Measurements from ENCODE around the gene MORN1. TPM values are rescaled to one million over a fixed set of nuclear protein-coding genes. Genes with fewer than 3 reads are reported as not detected.
"Not testable (repeated sequence)": the region's sequence is repeated elsewhere in the genome, so short reads cannot be mapped to it uniquely, and the experiment has no call there.

Gene MORN1
- polyA plus RNA-seq, 1 of the 3 experiments (the other 2 are of a cell fraction) = 16.3 TPM

DNA sequence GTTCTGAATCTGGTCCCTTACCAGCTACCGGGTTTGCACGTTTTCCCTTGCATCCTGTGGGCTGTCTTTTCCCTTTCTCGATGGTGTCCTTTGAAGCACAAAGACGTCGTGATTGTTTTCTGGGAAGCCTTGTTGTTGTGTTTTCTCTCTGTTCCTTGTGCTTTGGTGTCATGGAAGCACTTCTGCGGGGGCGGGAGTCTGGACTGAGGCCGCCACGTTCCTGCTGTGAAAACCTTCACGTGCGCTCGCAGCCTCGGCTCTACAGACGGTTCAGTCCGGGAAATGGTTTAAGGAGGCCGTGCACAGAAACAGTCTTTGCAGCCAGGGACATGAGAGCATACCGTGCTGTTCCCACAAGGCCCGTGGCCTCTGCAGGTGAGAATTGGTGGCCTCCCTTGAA is 94.7 kb downstream of the MORN1 start:
- Histone ChIP-seq H3F3A (replicated peaks; ENCODE audit: insufficient read depth) (no peaks in the 10 kb centered on the region), H3K79me2 (ENCODE audit: insufficient read depth) (peaks cover 100% of the 10 kb centered on the region), H3K4me2 (no peak overlapping the region), H3K4me3 (ENCODE audit: low read depth in 2 of 2, low read length in 1 of 2) (no peak overlapping the region), H2AFZ (ENCODE audit: low read depth) (no peak overlapping the region), H3K4me1 (ENCODE audit: control insufficient read depth in 1 of 2, insufficient read depth in 2 of 2, low read depth in 1 of 2, low read length in 1 of 2) (peaks cover 0 to 52% of the 10 kb centered on the region in 2 experiments; a peak in 1 of 4 replicates), H3K9me3 (no peaks in the 10 kb centered on the region), H3K9ac (no peak overlapping the region), H3K9me2 (no peaks in the 10 kb centered on the region), H4K20me1 (ENCODE audit: insufficient read depth) (peaks cover 100% of the 10 kb centered on the region), H3K27ac (ENCODE audit: low read depth in 2 of 2, low read length in 1 of 2) (no peak overlapping the region), H3K36me3 (replicated peaks in 1 of 2; ENCODE audit: control insufficient read depth in 1 of 2, insufficient read depth in 2 of 2, low read length in 1 of 2) (no peaks in the 10 kb centered on the region), H3K27me3 (ENCODE audit: insufficient read depth) (no peaks in the 10 kb centered on the region)
- POLR2A ChIA-PET = no interaction called here
- WGBS (ENCODE audit: low lambda C conversion rate) = 96% methylated on average over 15 of the region's 18 CpGs
- CTCF ChIA-PET = no interaction called here
- DNase-seq = no peak
- TF ChIP-seq, protein P1, sequence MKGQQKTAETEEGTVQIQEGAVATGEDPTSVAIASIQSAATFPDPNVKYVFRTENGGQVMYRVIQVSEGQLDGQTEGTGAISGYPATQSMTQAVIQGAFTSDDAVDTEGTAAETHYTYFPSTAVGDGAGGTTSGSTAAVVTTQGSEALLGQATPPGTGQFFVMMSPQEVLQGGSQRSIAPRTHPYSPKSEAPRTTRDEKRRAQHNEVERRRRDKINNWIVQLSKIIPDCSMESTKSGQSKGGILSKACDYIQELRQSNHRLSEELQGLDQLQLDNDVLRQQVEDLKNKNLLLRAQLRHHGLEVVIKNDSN (IDR thresholded peaks at IDR 0.05; ENCODE audit: borderline replicate concordance, low read depth) = no peak
- TF ChIP-seq SIN3A (IDR thresholded peaks at IDR 0.05; ENCODE audit: borderline replicate concordance, low read depth, low read length) = no peak
- TF ChIP-seq FOXM1 (IDR thresholded peaks at IDR 0.05; ENCODE audit: low read depth) = no peak
- no peak for TF ChIP-seq TCF12 (IDR thresholded peaks at IDR 0.05)
- TF ChIP-seq RCOR1 (IDR thresholded peaks at IDR 0.05; ENCODE audit: low read length) = no peak
- TF ChIP-seq FOXJ3 (CRISPR knock-in tag; IDR thresholded peaks at IDR 0.05) = no peak
- no peak for TF ChIP-seq EZH2phosphoT487 (IDR thresholded peaks at IDR 0.05; ENCODE audit: borderline replicate concordance, low read depth)

DNA sequence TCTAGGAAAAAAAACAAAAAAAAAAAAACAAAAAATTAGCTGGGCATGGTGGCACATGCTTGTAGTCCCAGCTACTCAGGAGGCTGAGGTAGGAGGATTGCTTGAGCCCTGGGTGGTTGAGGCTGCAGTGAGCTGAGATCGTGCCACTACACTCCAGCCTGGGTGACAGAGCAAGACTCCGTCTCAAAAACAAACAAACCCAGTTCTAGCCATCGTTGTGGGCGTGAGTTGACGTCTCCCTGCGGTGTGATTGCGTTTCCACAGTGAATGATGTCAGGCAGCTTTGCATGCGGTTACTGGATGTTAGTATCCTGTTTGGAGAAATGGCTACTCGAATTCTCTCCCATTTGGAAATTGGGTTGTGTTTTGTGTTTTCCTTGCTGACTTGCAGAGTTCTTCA is 95.1 kb downstream of the MORN1 start:
- H3K27me3 ChIP-seq (ENCODE audit: insufficient read depth); H3K36me3 ChIP-seq (replicated peaks in 1 of 2; ENCODE audit: control insufficient read depth in 1 of 2, insufficient read depth in 2 of 2, low read length in 1 of 2); H3K9ac ChIP-seq; H3K9me3 ChIP-seq; H2AFZ ChIP-seq (ENCODE audit: low read depth); H3K4me2 ChIP-seq; POLR2A ChIA-PET; H3K9me2 ChIP-seq; DNase-seq; H3F3A ChIP-seq (replicated peaks; ENCODE audit: insufficient read depth); CTCF ChIA-PET; H3K27ac ChIP-seq (ENCODE audit: low read depth in 2 of 2, low read length in 1 of 2); H3K4me3 ChIP-seq (ENCODE audit: low read depth in 2 of 2, low read length in 1 of 2): not testable (repeated sequence)
- Histone ChIP-seq H4K20me1 (ENCODE audit: insufficient read depth) (peaks cover 98% of the 10 kb centered on the region), H3K79me2 (ENCODE audit: insufficient read depth) (peaks cover 100% of the 10 kb centered on the region), H3K4me1 (ENCODE audit: control insufficient read depth in 1 of 2, insufficient read depth in 2 of 2, low read depth in 1 of 2, low read length in 1 of 2) (peaks cover 0 to 50% of the 10 kb centered on the region in 2 experiments; a peak in 1 of 4 replicates)
- 97% methylated on average over 8 of the region's 9 CpGs for WGBS (ENCODE audit: low lambda C conversion rate)

DNA sequence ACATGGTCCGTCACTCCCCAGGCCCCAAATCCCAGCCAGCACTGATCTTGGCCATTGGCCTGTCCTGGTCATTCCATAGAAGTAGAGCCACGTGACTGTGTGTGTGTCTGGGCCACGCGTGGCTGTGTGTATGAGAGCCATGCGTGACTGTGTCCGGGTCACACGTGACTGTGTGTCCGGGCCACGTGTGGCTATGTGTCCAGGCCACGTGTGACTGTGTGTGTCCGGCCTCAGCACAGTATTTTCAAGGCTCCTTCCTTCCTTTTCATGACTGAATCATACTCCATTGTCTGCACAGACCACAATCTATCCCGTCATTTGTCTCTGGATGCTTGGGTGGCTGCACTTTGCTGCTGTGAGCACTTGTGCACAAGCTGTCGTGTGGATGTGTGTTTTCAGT is 95.8 kb downstream of the MORN1 start:
- Histone ChIP-seq H3K9me2 (no peaks in the 10 kb centered on the region), H3K4me2 (no peak overlapping the region), H3K79me2 (ENCODE audit: insufficient read depth) (peaks cover 100% of the 10 kb centered on the region), H3K9ac (no peak overlapping the region), H4K20me1 (ENCODE audit: insufficient read depth) (peaks cover 98% of the 10 kb centered on the region), H3K4me3 (ENCODE audit: low read depth in 2 of 2, low read length in 1 of 2) (no peak overlapping the region), H3K27me3 (ENCODE audit: insufficient read depth) (no peaks in the 10 kb centered on the region), H3K27ac (ENCODE audit: low read depth in 2 of 2, low read length in 1 of 2) (no peak overlapping the region), H2AFZ (ENCODE audit: low read depth) (no peak overlapping the region), H3K9me3 (no peaks in the 10 kb centered on the region), H3F3A (replicated peaks; ENCODE audit: insufficient read depth) (no peaks in the 10 kb centered on the region), H3K4me1 (ENCODE audit: control insufficient read depth in 1 of 2, insufficient read depth in 2 of 2, low read depth in 1 of 2, low read length in 1 of 2) (peaks cover 0 to 50% of the 10 kb centered on the region in 2 experiments; a peak in 1 of 4 replicates), H3K36me3 (replicated peaks in 1 of 2; ENCODE audit: control insufficient read depth in 1 of 2, insufficient read depth in 2 of 2, low read length in 1 of 2) (no peaks in the 10 kb centered on the region)
- DNase-seq = no peak
- 95% methylated on average over 5 of the region's 13 CpGs for WGBS (ENCODE audit: low lambda C conversion rate)
- ChIA-PET POLR2A (no interaction called here), CTCF (interaction anchor here (0.5 kb wide), 1 partner anchor 18 kb away, joined by 3 read pairs; no protein-coding TSS in a partner anchor)
- TF ChIP-seq FOSL2 (IDR thresholded peaks at IDR 0.05; ENCODE audit: borderline replicate concordance, low read depth) = no peak
- TF ChIP-seq NFIC (IDR thresholded peaks at IDR 0.05; ENCODE audit: borderline replicate concordance) = no peak
- TF ChIP-seq EZH2phosphoT487 (IDR thresholded peaks at IDR 0.05; ENCODE audit: borderline replicate concordance, low read depth) = no peak
- no peak for TF ChIP-seq TEAD4 (IDR thresholded peaks at IDR 0.05; ENCODE audit: borderline replicate concordance, insufficient read depth)
- TF ChIP-seq ELF1 (IDR thresholded peaks at IDR 0.05) = no peak
- no peak for TF ChIP-seq TAF1 (IDR thresholded peaks at IDR 0.05; ENCODE audit: borderline replicate concordance, low read depth, low read length)
- no peak for TF ChIP-seq MAX (IDR thresholded peaks at IDR 0.05; ENCODE audit: low read depth)
- TF ChIP-seq, protein P2, sequence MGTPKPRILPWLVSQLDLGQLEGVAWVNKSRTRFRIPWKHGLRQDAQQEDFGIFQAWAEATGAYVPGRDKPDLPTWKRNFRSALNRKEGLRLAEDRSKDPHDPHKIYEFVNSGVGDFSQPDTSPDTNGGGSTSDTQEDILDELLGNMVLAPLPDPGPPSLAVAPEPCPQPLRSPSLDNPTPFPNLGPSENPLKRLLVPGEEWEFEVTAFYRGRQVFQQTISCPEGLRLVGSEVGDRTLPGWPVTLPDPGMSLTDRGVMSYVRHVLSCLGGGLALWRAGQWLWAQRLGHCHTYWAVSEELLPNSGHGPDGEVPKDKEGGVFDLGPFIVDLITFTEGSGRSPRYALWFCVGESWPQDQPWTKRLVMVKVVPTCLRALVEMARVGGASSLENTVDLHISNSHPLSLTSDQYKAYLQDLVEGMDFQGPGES (IDR thresholded peaks at IDR 0.05; ENCODE audit: low read depth, low read length) = no peak
- no peak for TF ChIP-seq EP300 (IDR thresholded peaks at IDR 0.05; ENCODE audit: borderline replicate concordance in 1 of 2, low read depth in 1 of 2, low read length in 1 of 2)
- no peak for TF ChIP-seq GATA2 (CRISPR knock-in tag; IDR thresholded peaks at IDR 0.05)
- TF ChIP-seq, protein P3, sequence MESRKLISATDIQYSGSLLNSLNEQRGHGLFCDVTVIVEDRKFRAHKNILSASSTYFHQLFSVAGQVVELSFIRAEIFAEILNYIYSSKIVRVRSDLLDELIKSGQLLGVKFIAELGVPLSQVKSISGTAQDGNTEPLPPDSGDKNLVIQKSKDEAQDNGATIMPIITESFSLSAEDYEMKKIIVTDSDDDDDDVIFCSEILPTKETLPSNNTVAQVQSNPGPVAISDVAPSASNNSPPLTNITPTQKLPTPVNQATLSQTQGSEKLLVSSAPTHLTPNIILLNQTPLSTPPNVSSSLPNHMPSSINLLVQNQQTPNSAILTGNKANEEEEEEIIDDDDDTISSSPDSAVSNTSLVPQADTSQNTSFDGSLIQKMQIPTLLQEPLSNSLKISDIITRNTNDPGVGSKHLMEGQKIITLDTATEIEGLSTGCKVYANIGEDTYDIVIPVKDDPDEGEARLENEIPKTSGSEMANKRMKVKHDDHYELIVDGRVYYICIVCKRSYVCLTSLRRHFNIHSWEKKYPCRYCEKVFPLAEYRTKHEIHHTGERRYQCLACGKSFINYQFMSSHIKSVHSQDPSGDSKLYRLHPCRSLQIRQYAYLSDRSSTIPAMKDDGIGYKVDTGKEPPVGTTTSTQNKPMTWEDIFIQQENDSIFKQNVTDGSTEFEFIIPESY (IDR thresholded peaks at IDR 0.05; ENCODE audit: borderline replicate concordance, low read depth) = no peak
- no peak for TF ChIP-seq POLR2AphosphoS5 (IDR thresholded peaks at IDR 0.05; ENCODE audit: low read depth, low read length)
- TF ChIP-seq TCF12 (IDR thresholded peaks at IDR 0.05) = no peak
- TF ChIP-seq NRF1 (IDR thresholded peaks at IDR 0.05; ENCODE audit: low read depth, low read length) = no peak
- TF ChIP-seq CHD2 (IDR thresholded peaks at IDR 0.05; ENCODE audit: low read length, partially characterized antibody) = no peak
- TF ChIP-seq FOXJ3 (CRISPR knock-in tag; IDR thresholded peaks at IDR 0.05) = no peak

Measured in SK-N-SH (cell line).